ENCODE data around the gene CAPN11. TPM values are rescaled to one million over a fixed set of nuclear protein-coding genes. Genes with fewer than 3 reads are reported as not detected.
A peak's percentile ranks its signal among the peaks of the same experiment; 100 is the strongest.

The CAPN11 gene
- polyA plus RNA-seq, 1 experiment = 0.04 TPM

DNA sequence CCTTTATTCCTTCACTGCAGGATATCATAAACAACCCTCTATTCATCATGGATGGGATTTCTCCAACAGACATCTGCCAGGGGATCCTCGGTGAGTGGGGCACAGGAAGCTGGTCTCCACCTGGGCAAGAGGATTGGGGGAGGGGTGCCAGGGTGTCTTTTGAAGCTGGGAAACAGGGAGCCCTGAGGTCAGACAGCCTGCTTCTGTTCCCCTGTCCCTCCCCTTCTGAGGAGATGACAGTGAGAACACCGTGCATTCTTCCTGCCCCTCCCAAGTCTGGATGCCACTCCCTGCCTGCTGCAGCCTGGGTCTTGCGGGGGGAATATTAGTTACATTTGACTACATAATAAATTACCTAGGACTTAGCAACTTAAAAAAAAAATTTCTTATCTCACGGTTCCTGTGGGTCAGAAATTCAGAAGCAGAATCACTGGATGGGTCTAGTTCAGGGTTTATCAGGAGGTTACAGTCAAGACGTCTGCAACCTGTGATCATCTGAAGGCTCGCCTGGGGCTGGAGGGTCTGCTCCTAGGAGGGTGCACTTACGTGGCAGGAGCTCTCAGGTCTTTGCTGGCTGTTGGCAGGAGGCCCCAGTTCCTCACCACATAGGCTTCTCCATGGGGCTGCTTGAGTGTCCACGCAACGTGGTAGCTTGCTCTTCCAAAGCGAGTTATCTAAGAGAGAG, 11.4 kb downstream of the CAPN11 start:
- no peaks in the 10 kb centered on the region for H3K36me3 ChIP-seq (ENCODE audit: control insufficient read depth, insufficient read depth, low read length)
- TF ChIP-seq, protein P1, sequence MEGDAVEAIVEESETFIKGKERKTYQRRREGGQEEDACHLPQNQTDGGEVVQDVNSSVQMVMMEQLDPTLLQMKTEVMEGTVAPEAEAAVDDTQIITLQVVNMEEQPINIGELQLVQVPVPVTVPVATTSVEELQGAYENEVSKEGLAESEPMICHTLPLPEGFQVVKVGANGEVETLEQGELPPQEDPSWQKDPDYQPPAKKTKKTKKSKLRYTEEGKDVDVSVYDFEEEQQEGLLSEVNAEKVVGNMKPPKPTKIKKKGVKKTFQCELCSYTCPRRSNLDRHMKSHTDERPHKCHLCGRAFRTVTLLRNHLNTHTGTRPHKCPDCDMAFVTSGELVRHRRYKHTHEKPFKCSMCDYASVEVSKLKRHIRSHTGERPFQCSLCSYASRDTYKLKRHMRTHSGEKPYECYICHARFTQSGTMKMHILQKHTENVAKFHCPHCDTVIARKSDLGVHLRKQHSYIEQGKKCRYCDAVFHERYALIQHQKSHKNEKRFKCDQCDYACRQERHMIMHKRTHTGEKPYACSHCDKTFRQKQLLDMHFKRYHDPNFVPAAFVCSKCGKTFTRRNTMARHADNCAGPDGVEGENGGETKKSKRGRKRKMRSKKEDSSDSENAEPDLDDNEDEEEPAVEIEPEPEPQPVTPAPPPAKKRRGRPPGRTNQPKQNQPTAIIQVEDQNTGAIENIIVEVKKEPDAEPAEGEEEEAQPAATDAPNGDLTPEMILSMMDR (IDR thresholded peaks at IDR 0.05; ENCODE audit: insufficient read depth, low read depth, low read length) = no peak
- H3K27me3 ChIP-seq (ENCODE audit: control insufficient read depth, insufficient read depth, low read length) = peaks cover 14% of the 10 kb centered on the region
- ChIA-PET POLR2A (no interaction called here), CTCF (interaction anchor here (1.1 to 2.2 kb wide), 6 partner anchors 23 to 170 kb away, joined by 3 to 12 read pairs (median 6); no protein-coding TSS in a partner anchor)
- DNase-seq (ENCODE audit: low read depth) = no peak
- H3K4me3 ChIP-seq (ENCODE audit: low read depth, low read length) = no peak overlapping the region

GRCh38 chr6:44171899-44172546, 13.4 kb downstream of the CAPN11 start:
- ChIA-PET POLR2A (no interaction called here), CTCF (interaction anchor here (0.8 to 3.0 kb wide), 21 partner anchors 10 to 166 kb away, joined by 3 to 39 read pairs (median 7); partner anchors contain the start of genes CAPN11 and HSP90AB1)
- no peak for DNase-seq (ENCODE audit: low read depth)
- H3K36me3 ChIP-seq (ENCODE audit: control insufficient read depth, insufficient read depth, low read length) = no peaks in the 10 kb centered on the region
- peaks cover 3% of the 10 kb centered on the region; the same call in 1 of the 2 replicates for H3K27me3 ChIP-seq (ENCODE audit: control insufficient read depth, insufficient read depth, low read length)
- H3K4me3 ChIP-seq (ENCODE audit: low read depth, low read length) = no peak overlapping the region
- TF ChIP-seq, protein P1 (IDR thresholded peaks at IDR 0.05; ENCODE audit: insufficient read depth, low read depth, low read length) = no peak

GRCh38 chr6:44172731-44173500, 14.3 kb downstream of the CAPN11 start:
- POLR2A ChIA-PET = interaction anchor here (0.5 kb wide), 1 partner anchor 717 kb away, joined by 14 read pairs; the partner anchor contains the start of gene DLK2
- peaks cover 3% of the 10 kb centered on the region; the same call in 1 of the 2 replicates for H3K27me3 ChIP-seq (ENCODE audit: control insufficient read depth, insufficient read depth, low read length)
- H3K36me3 ChIP-seq (ENCODE audit: control insufficient read depth, insufficient read depth, low read length) = no peaks in the 10 kb centered on the region
- TF ChIP-seq, protein P1 (IDR thresholded peaks at IDR 0.05; ENCODE audit: insufficient read depth, low read depth, low read length) = peak; percentile 93
- H3K4me3 ChIP-seq (ENCODE audit: low read depth, low read length) = no peak overlapping the region
- peak; percentile 12 for DNase-seq (ENCODE audit: low read depth)
- CTCF ChIA-PET = interaction anchor here (0.6 to 3.0 kb wide), 28 partner anchors 11 to 166 kb away, joined by 3 to 39 read pairs (median 6); partner anchors contain the start of genes CAPN11 and HSP90AB1

- no peaks in the 10 kb centered on the region for H3K36me3 ChIP-seq (ENCODE audit: control insufficient read depth, insufficient read depth, low read length)
- POLR2A ChIA-PET = no interaction called here
- TF ChIP-seq, protein P1 (IDR thresholded peaks at IDR 0.05; ENCODE audit: insufficient read depth, low read depth, low read length) = no peak
- CTCF ChIA-PET = interaction anchor here (0.7 to 1.9 kb wide), 9 partner anchors 15 to 162 kb away, joined by 3 to 8 read pairs (median 3); no protein-coding TSS in a partner anchor
- H3K4me3 ChIP-seq (ENCODE audit: low read depth, low read length) = no peak overlapping the region
- no peak for DNase-seq (ENCODE audit: low read depth)
- no peaks in the 10 kb centered on the region for H3K27me3 ChIP-seq (ENCODE audit: control insufficient read depth, insufficient read depth, low read length)
These were observed 17.6 kb downstream of the CAPN11 start for GRCh38 chr6:44176130-44176761.
